Ovary (tissue), 3 donors: ENCODE data around the gene POLD3.

Experiments used
- CTCF ChIP-seq, 3 donors: fragments of 450-650 bp in 2 of 3; fragments of 200-600 bp in 1 of 3; IDR thresholded peaks; one replicate each; pipeline versions ENCODE4 v1.5.1 to v1.8.0; 2016 to 2022; ENCODE audit warnings: antibody characterized with exemption in 3 of 3, mild to moderate bottlenecking in 1 of 3
- EP300 ChIP-seq: sonication (generic); formaldehyde crosslinking; IDR thresholded peaks from one replicate; pipeline ENCODE4 v1.6.1; 2017; ENCODE audit warnings: antibody characterized with exemption
- POLR2A ChIP-seq: fragments of 450-650 bp; IDR thresholded peaks from one replicate; pipeline ENCODE4 v1.6.1; 2017; ENCODE audit warnings: antibody characterized with exemption, mild to moderate bottlenecking, moderate library complexity
- donor health status: DM: no; HTN: no; CAD: no.

- TF ChIP-seq CTCF (IDR thresholded peaks at IDR 0.05) (no peak), EP300 (no peak), POLR2A (no peak)
Observed at GRCh38 chr11:74672332-74672955, 80.1 kb downstream of the POLD3 start.
